Measurements from ENCODE around the gene IKZF1. TPM values are rescaled to one million over a fixed set of nuclear protein-coding genes. Genes with fewer than 3 reads are reported as not detected.

The IKZF1 gene
- total and polyA plus RNA-seq, 2 of the 13 experiments (the other 11 are each of a cell fraction or from before 2014, with no cell fraction given): not detected

- no TSS peak for BruUV-seq (replicated peaks)
- FAIRE-seq: no peak
- Histone ChIP-seq H4K20me1 (ENCODE audit: insufficient read depth, low read length) (no peaks in the 10 kb centered on the region), H3K4me3 (replicated peaks in 1 of 3; ENCODE audit: insufficient read depth in 1 of 3, low read depth in 2 of 3, low read length in 3 of 3) (no peak overlapping the region), H3K4me1 (ENCODE audit: insufficient read depth, low read length) (no peaks in the 10 kb centered on the region), H3K79me2 (ENCODE audit: insufficient read depth, low read length) (no peaks in the 10 kb centered on the region), H3K27ac (ENCODE audit: extremely low read length, insufficient read depth, low read length) (no peak overlapping the region), H3K36me3 (replicated peaks in 1 of 2; ENCODE audit: control insufficient read depth in 1 of 2, insufficient read depth in 2 of 2, low read length in 2 of 2) (no peaks in the 10 kb centered on the region), H3K27me3 (ENCODE audit: control insufficient read depth in 1 of 2, insufficient read depth in 2 of 2, low read length in 2 of 2) (no peaks in the 10 kb centered on the region), H3K9ac (ENCODE audit: insufficient read depth, low read depth, low read length) (no peak overlapping the region), H2AFZ (ENCODE audit: low read length) (no peak overlapping the region), H3K4me2 (ENCODE audit: low read depth, low read length) (no peak overlapping the region), H3K9me3 (ENCODE audit: low read length) (no peaks in the 10 kb centered on the region)
- ChIA-PET CTCF (ENCODE audit: low intra/inter-chr PET ratio, low total read pairs) (no interaction called here), POLR2A (no interaction called here)
- TF ChIP-seq ZNF562 (CRISPR knock-in tag; IDR thresholded peaks at IDR 0.05; ENCODE audit: borderline replicate concordance) (no peak), ZSCAN29 (CRISPR knock-in tag; conservative IDR thresholded peaks at IDR 0.05) (no peak), RERE (CRISPR knock-in tag; IDR thresholded peaks at IDR 0.05; ENCODE audit: low read depth) (no peak), ARID2 (CRISPR knock-in tag; IDR thresholded peaks at IDR 0.05; ENCODE audit: borderline replicate concordance) (no peak), HDAC2 (CRISPR knock-in tag; IDR thresholded peaks at IDR 0.05) (no peak)
- WGBS (ENCODE audit: low lambda C conversion rate): 0% methylated on average over 1 of the region's 1 CpG
- no peak for ATAC-seq
- in situ Hi-C loops (cut with HindIII; ENCODE audit: extremely low pct_ligation_motif_present, low pct_unique_long_range_greater_than_20kb) (no loop called here), intact Hi-C loops (cut with micrococcal nuclease; ENCODE audit: unreplicated experiment) (no loop called here)
- no peak for DNase-seq (ENCODE audit: low spot score)
These were observed 30.6 kb upstream of the IKZF1 start for GRCh38 chr7:50273870-50274269.
